ENCODE measurements around the gene EIF5B. TPM values are rescaled to one million over a fixed set of nuclear protein-coding genes. Genes with fewer than 3 reads are reported as not detected.

Gene EIF5B
- total RNA-seq, 1 experiment from 2014 or later: 49.0 TPM

DNA sequence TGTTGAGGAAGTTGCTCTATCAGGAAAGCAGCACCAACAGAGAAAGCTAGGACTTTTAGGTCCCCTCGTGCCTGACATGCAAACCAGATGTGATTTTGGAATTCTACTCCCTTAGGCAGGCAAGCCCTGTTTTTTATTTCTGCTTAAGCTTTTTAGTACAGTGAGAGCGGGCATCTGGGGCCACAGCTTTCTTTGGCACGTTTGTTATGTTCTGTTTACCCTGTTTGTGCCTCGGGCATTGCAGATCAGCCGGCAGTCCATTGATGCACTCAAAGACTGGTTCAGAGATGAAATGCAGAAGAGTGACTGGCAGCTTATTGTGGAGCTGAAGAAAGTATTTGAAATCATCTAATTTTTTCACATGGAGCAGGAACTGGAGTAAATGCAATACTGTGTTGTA lies 61.9 kb downstream of the EIF5B start:
- ATAC-seq (no peak), DNase-seq (ENCODE audit: low read depth, low spot score) (no peak)
- TF ChIP-seq TCF7L2 (IDR thresholded peaks at IDR 0.05; ENCODE audit: low read depth, low read length) (no peak), SIN3A (IDR thresholded peaks at IDR 0.05; ENCODE audit: borderline replicate concordance, insufficient read depth, low read depth, low read length) (no peak), POLR2AphosphoS5 (IDR thresholded peaks at IDR 0.05; ENCODE audit: low read depth, low read length) (no peak)
- TF ChIP-seq, protein P1, sequence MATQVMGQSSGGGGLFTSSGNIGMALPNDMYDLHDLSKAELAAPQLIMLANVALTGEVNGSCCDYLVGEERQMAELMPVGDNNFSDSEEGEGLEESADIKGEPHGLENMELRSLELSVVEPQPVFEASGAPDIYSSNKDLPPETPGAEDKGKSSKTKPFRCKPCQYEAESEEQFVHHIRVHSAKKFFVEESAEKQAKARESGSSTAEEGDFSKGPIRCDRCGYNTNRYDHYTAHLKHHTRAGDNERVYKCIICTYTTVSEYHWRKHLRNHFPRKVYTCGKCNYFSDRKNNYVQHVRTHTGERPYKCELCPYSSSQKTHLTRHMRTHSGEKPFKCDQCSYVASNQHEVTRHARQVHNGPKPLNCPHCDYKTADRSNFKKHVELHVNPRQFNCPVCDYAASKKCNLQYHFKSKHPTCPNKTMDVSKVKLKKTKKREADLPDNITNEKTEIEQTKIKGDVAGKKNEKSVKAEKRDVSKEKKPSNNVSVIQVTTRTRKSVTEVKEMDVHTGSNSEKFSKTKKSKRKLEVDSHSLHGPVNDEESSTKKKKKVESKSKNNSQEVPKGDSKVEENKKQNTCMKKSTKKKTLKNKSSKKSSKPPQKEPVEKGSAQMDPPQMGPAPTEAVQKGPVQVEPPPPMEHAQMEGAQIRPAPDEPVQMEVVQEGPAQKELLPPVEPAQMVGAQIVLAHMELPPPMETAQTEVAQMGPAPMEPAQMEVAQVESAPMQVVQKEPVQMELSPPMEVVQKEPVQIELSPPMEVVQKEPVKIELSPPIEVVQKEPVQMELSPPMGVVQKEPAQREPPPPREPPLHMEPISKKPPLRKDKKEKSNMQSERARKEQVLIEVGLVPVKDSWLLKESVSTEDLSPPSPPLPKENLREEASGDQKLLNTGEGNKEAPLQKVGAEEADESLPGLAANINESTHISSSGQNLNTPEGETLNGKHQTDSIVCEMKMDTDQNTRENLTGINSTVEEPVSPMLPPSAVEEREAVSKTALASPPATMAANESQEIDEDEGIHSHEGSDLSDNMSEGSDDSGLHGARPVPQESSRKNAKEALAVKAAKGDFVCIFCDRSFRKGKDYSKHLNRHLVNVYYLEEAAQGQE (IDR thresholded peaks at IDR 0.05; ENCODE audit: insufficient read depth in 1 of 2, low read depth in 2 of 2, low read length in 1 of 2): no peak
- TF ChIP-seq, protein P2, sequence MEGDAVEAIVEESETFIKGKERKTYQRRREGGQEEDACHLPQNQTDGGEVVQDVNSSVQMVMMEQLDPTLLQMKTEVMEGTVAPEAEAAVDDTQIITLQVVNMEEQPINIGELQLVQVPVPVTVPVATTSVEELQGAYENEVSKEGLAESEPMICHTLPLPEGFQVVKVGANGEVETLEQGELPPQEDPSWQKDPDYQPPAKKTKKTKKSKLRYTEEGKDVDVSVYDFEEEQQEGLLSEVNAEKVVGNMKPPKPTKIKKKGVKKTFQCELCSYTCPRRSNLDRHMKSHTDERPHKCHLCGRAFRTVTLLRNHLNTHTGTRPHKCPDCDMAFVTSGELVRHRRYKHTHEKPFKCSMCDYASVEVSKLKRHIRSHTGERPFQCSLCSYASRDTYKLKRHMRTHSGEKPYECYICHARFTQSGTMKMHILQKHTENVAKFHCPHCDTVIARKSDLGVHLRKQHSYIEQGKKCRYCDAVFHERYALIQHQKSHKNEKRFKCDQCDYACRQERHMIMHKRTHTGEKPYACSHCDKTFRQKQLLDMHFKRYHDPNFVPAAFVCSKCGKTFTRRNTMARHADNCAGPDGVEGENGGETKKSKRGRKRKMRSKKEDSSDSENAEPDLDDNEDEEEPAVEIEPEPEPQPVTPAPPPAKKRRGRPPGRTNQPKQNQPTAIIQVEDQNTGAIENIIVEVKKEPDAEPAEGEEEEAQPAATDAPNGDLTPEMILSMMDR (IDR thresholded peaks at IDR 0.05): no peak
- H3K9me3 ChIP-seq (ENCODE audit: control insufficient read depth, insufficient read depth, low read depth, low read length): no peaks in the 10 kb centered on the region
- no TSS peak for BruUV-seq (replicated peaks)
- H3K36me3 ChIP-seq (ENCODE audit: control insufficient read depth, insufficient read depth, low read length): peaks cover 50% of the 10 kb centered on the region
- no peak overlapping the region for H3K4me3 ChIP-seq (ENCODE audit: low read depth in 2 of 2, low read length in 2 of 2)
- H3K27ac ChIP-seq (ENCODE audit: low read length): no peak overlapping the region
- H3K4me1 ChIP-seq (ENCODE audit: control insufficient read depth, insufficient read depth, low read length): peaks cover 3% of the 10 kb centered on the region; the same call in 1 of the 2 replicates
- ChIA-PET CTCF (interaction anchor here (0.6 kb wide), 1 partner anchor 778 kb away, joined by 6 read pairs; no protein-coding TSS in a partner anchor), POLR2A (no interaction called here)
- no peaks in the 10 kb centered on the region for H3K27me3 ChIP-seq (ENCODE audit: control insufficient read depth, insufficient read depth, low read length)
- in situ Hi-C loops (cut with HindIII; ENCODE audit: low pct_unique_long_range_greater_than_20kb, low sequenced_read_pairs) (no loop called here), intact Hi-C loops (cut with micrococcal nuclease; ENCODE audit: unreplicated experiment) (no loop called here)

DNA sequence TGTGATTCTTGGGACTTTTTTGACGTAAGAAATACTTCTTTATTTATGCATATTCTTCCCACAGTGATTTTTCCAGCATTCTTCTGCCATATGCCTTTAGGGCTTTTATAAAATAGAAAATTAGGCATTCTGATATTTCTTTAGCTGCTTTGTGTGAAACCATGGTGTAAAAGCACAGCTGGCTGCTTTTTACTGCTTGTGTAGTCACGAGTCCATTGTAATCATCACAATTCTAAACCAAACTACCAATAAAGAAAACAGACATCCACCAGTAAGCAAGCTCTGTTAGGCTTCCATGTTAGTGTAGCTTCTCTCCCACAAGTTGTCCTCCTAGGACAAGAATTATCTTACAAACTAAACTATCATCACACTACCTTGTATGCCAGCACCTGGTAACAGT lies 62.6 kb downstream of the EIF5B start:
- no peak for TF ChIP-seq POLR2AphosphoS5 (IDR thresholded peaks at IDR 0.05; ENCODE audit: low read depth, low read length)
- no peak for TF ChIP-seq TCF7L2 (IDR thresholded peaks at IDR 0.05; ENCODE audit: low read depth, low read length)
- TF ChIP-seq, protein P2 (IDR thresholded peaks at IDR 0.05): no peak
- no peak for TF ChIP-seq SIN3A (IDR thresholded peaks at IDR 0.05; ENCODE audit: borderline replicate concordance, insufficient read depth, low read depth, low read length)
- TF ChIP-seq, protein P1 (IDR thresholded peaks at IDR 0.05; ENCODE audit: insufficient read depth in 1 of 2, low read depth in 2 of 2, low read length in 1 of 2): no peak
- BruUV-seq (replicated peaks): no TSS peak
- in situ Hi-C loops (cut with HindIII; ENCODE audit: low pct_unique_long_range_greater_than_20kb, low sequenced_read_pairs) (no loop called here), intact Hi-C loops (cut with micrococcal nuclease; ENCODE audit: unreplicated experiment) (no loop called here)
- H3K27ac ChIP-seq (ENCODE audit: low read length): no peak overlapping the region
- ChIA-PET POLR2A (no interaction called here), CTCF (interaction anchor here (0.5 kb wide), 1 partner anchor 981 kb away, joined by 3 read pairs; no protein-coding TSS in a partner anchor)
- H3K36me3 ChIP-seq (ENCODE audit: control insufficient read depth, insufficient read depth, low read length): peaks cover 47% of the 10 kb centered on the region
- ATAC-seq: no peak
- DNase-seq (ENCODE audit: low read depth, low spot score): no peak
- H3K4me3 ChIP-seq (ENCODE audit: low read depth in 2 of 2, low read length in 2 of 2): no peak overlapping the region
- peaks cover 3% of the 10 kb centered on the region; the same call in 1 of the 2 replicates for H3K4me1 ChIP-seq (ENCODE audit: control insufficient read depth, insufficient read depth, low read length)
- no peaks in the 10 kb centered on the region for H3K27me3 ChIP-seq (ENCODE audit: control insufficient read depth, insufficient read depth, low read length)
- H3K9me3 ChIP-seq (ENCODE audit: control insufficient read depth, insufficient read depth, low read depth, low read length): no peaks in the 10 kb centered on the region

Measured in Panc1 (cell line).